BE2C (cell line): ENCODE measurements around the gene ELFN1.

Source experiments
- DNase-seq: peaks from one replicate; pipeline ENCODE4 v3.0.0-alpha.2; 2020
- H3K27me3 ChIP-seq: fragments of 250-450 bp; sonication (Bioruptor Pico); 2 replicates; pipeline ENCODE4 v1.5.1; 2020; ENCODE audit warnings: mild to moderate bottlenecking
- H3K36me3 ChIP-seq: fragments of 250-450 bp; sonication (Bioruptor Pico); 2 replicates; pipeline ENCODE4 v1.5.1; 2020; ENCODE audit warnings: mild to moderate bottlenecking
- H3K4me1 ChIP-seq: fragments of 250-450 bp; sonication (Bioruptor Pico); 2 replicates; pipeline ENCODE4 v1.5.1; 2020
- H3K4me3 ChIP-seq: 2 replicates; pipeline ENCODE4 v1.5.1; 2011; ENCODE audit warnings: low read depth, low read length
- H3K9me3 ChIP-seq: fragments of 250-450 bp; sonication (Bioruptor Pico); 2 replicates; pipeline ENCODE4 v1.5.1; 2020
- TF ChIP-seq, protein P1 (sequence below): IDR thresholded peaks from 2 replicates; pipeline ENCODE4 v1.5.1; 2012; ENCODE audit warnings: mild to moderate bottlenecking, low read depth, low read length

Gene ELFN1

DNA sequence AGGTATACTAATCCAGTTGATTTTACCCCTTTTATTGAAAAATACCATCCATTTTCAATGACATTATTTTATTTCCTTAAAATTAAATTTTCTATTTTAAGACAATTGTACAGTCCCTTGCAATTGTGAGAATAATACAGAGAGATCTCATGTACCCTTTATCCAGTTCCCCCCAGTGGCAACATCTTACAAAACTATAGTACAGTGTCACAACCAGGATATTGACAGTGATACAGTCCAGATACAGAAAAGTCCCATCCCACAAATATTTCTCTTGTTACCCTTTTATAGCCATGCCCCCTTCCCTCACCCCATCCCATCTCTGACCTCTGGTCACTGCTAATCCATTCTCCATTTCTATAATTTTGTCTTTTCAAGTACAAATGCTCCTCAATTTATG, 18.5 kb downstream of the ELFN1 start:
- no peaks in the 10 kb centered on the region; the same call in 1 of the 2 replicates for H3K9me3 ChIP-seq
- no peaks in the 10 kb centered on the region; the same call in 1 of the 2 replicates for H3K4me1 ChIP-seq
- H3K27me3 ChIP-seq: no peaks in the 10 kb centered on the region
- DNase-seq: no peak
- no peak overlapping the region for H3K4me3 ChIP-seq
- no peaks in the 10 kb centered on the region for H3K36me3 ChIP-seq
- TF ChIP-seq, protein P1, sequence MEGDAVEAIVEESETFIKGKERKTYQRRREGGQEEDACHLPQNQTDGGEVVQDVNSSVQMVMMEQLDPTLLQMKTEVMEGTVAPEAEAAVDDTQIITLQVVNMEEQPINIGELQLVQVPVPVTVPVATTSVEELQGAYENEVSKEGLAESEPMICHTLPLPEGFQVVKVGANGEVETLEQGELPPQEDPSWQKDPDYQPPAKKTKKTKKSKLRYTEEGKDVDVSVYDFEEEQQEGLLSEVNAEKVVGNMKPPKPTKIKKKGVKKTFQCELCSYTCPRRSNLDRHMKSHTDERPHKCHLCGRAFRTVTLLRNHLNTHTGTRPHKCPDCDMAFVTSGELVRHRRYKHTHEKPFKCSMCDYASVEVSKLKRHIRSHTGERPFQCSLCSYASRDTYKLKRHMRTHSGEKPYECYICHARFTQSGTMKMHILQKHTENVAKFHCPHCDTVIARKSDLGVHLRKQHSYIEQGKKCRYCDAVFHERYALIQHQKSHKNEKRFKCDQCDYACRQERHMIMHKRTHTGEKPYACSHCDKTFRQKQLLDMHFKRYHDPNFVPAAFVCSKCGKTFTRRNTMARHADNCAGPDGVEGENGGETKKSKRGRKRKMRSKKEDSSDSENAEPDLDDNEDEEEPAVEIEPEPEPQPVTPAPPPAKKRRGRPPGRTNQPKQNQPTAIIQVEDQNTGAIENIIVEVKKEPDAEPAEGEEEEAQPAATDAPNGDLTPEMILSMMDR: no peak

DNA sequence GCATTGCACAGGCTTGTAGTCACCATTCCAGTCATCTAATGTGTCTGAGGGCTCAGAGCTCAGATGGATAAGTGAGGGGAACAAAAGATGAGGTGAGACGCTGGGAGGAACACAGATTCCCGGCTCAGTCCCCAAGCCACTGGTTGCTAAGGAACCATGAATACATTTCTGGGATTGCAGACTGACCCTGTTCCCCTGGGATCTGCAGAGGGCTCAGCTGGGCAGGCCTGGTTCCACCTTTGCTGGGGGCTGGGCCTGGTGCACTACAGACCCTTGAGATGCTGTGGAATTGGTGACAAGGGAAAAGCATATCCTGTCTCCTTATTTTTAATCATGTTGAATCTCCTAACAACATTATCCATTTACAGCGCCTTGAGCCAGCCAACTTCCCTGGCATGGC, 19.2 kb downstream of the ELFN1 start:
- no peaks in the 10 kb centered on the region for H3K27me3 ChIP-seq
- H3K4me1 ChIP-seq: peaks cover 7% of the 10 kb centered on the region; the same call in 1 of the 2 replicates
- H3K9me3 ChIP-seq: no peaks in the 10 kb centered on the region; the same call in 1 of the 2 replicates
- no peak overlapping the region for H3K4me3 ChIP-seq
- TF ChIP-seq, protein P1: no peak
- no peak for DNase-seq
- no peaks in the 10 kb centered on the region for H3K36me3 ChIP-seq

DNA sequence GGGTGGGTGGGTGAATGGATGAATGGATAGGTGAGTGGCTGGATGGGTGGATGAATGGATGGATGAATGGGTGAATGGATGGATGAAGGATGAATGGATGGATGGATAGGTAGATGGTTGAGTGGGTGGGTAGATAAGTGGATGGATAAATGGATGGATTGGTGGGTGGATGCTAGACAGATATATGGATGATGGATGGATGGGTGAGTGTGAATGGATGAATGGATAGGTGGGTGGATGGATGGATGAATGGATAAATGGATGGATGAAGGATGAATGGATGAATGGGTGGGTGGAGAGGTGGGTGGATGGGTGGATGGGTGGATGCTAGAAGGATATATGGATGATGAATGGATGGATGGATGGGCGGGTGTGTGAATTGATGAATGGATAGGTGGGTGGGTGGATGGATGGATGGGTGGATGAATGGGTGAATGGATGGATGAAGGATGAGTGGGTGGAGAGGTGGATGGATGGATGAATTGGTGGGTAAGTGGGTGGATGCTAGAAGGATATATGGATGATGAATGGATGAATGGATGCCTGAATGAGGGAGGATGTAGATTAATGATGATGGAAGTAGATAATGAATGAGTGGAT, 20.4 kb downstream of the ELFN1 start:
- no peak overlapping the region for H3K4me3 ChIP-seq
- peaks cover 8% of the 10 kb centered on the region; the same call in 1 of the 2 replicates for H3K4me1 ChIP-seq
- TF ChIP-seq, protein P1: no peak
- no peaks in the 10 kb centered on the region for H3K9me3 ChIP-seq
- H3K27me3 ChIP-seq: no peaks in the 10 kb centered on the region
- DNase-seq: no peak
- no peaks in the 10 kb centered on the region for H3K36me3 ChIP-seq

DNA sequence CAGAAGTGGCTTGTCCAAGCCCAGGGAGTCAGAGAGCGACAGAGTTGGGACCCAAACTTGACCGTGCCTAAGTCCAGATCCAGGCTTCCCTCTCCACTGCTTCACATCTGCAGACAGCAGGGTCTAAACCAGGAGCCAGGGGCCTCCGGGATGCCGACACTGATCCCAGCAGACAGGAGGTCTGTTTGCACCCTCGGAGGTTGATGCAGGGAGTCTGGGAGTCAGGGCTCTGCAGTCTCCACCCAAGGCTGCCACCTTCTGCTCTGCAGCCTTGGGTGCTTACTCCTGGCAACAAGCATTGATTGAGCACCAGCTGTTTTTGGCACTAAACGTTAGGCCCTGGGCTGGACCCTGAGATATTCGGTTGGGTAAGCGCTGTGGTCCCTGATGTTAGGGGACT, 21.0 kb downstream of the ELFN1 start:
- TF ChIP-seq, protein P1: no peak
- H3K4me1 ChIP-seq: peaks cover 8% of the 10 kb centered on the region; the same call in 1 of the 2 replicates
- no peaks in the 10 kb centered on the region for H3K9me3 ChIP-seq
- no peaks in the 10 kb centered on the region for H3K36me3 ChIP-seq
- H3K4me3 ChIP-seq: no peak overlapping the region
- DNase-seq: no peak
- no peaks in the 10 kb centered on the region for H3K27me3 ChIP-seq

DNA sequence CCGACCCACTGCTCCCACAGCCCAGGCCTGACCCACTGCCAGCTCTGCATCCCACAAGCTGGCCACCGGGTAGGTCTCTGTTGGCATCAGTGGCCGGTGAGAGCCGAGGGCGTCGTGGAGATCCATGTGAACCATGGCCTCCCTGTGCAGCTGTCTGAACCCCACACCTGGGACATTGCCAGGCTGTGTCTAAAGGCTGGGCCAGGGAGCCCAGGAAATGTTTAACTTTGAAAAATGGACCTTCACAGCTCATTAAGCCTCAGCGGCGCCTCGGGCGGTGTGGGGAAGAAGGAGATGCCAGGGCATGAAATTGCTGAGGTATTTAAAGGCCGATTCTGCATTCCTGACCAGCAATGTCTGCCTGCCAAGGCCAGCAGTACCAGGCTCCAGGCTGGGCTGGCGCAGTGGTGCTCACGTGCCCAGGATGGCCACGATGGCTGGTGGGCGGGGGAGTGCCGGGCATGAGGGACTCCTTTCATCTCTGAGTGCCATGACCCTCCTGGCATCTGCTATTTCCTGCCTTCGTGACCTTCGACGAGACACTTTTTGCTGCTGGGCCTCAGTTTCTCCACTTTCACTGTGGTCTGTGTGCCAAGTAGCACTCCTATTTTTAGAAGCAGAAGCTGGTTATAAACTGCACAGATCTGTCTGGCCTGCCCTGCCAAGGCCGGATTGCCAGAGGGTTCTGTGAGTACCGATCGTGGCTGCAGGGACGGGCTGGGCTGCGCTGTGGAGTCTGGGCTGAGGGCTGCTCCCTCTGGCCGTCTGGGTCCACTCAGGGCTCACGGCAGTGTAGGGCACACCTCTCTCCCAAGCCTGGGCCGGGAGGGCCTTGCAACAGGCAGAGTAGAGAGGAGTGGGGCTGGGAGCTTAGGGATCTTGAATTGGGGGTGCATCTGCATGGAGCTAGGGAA, 21.8 kb downstream of the ELFN1 start:
- H3K4me3 ChIP-seq: no peak overlapping the region
- DNase-seq: no peak
- H3K27me3 ChIP-seq: no peaks in the 10 kb centered on the region
- H3K4me1 ChIP-seq: peaks cover 8% of the 10 kb centered on the region; the same call in 1 of the 2 replicates
- no peaks in the 10 kb centered on the region for H3K9me3 ChIP-seq
- TF ChIP-seq, protein P1: no peak
- no peaks in the 10 kb centered on the region for H3K36me3 ChIP-seq
